SU-DHL-6 (cell line): Measurements from ENCODE around the gene PINK1.

Source experiments
- H2AFZ ChIP-seq: fragments of 200-600 bp; sonication (generic); 2 replicates; pipeline ENCODE4 v1.6.1; 2014; ENCODE audit warnings: low read depth, mild to moderate bottlenecking, moderate library complexity, mixed read lengths, antibody characterized with exemption, low read length; ENCODE audit not compliant: severe bottlenecking
- H3F3A ChIP-seq: fragments of 200-600 bp; shearing (Covaris generic); 2 replicates; pipeline ENCODE4 v1.6.0; 2016; ENCODE audit warnings: antibody characterized with exemption, mild to moderate bottlenecking; ENCODE audit not compliant: insufficient read depth
- H3K27ac ChIP-seq: fragments of 200-600 bp; sonication (generic); 2 replicates; pipeline ENCODE4 v1.5.1; 2016; ENCODE audit warnings: low read depth, mild to moderate bottlenecking, low read length, moderate library complexity, mixed read lengths
- H3K27me3 ChIP-seq: fragments of 200-600 bp; sonication (generic), shearing (Covaris generic); 2 replicates; pipeline ENCODE4 v1.6.0; 2014; ENCODE audit warnings: mild to moderate bottlenecking, low read length
- H3K36me3 ChIP-seq: fragments of 200-600 bp; sonication (generic); 2 replicates; pipeline ENCODE4 v1.6.1; 2014; ENCODE audit warnings: mild to moderate bottlenecking, low read length, mixed read lengths
- H3K4me2 ChIP-seq: fragments of 300-600, 200-600 bp; shearing (Covaris generic), sonication (generic); 2 replicates; pipeline ENCODE4 v1.6.0; 2014; ENCODE audit warnings: low read length, low read depth, mild to moderate bottlenecking; ENCODE audit not compliant: poor library complexity, severe bottlenecking
- H3K4me3 ChIP-seq: fragments of 200-600 bp; sonication (generic); 2 replicates; pipeline ENCODE4 v1.5.1; 2014; ENCODE audit warnings: antibody characterized with exemption, low read length, mild to moderate bottlenecking, mixed read lengths; ENCODE audit not compliant: insufficient read depth, poor library complexity, severe bottlenecking
- H3K79me2 ChIP-seq: fragments of 200-600 bp; sonication (generic); 2 replicates; pipeline ENCODE4 v1.6.1; 2014; ENCODE audit warnings: mild to moderate bottlenecking, low read length, moderate library complexity; ENCODE audit not compliant: insufficient read depth
- H3K9ac ChIP-seq: fragments of 200-600 bp; sonication (generic); 2 replicates; pipeline ENCODE4 v1.7.0; 2014; ENCODE audit warnings: mild to moderate bottlenecking, low read length
- H3K9me2 ChIP-seq: fragments of 200-600 bp; sonication (generic); replicated peaks from 2 replicates; pipeline ENCODE4 v1.6.1; 2014; ENCODE audit warnings: low read length; ENCODE audit not compliant: insufficient read depth
- H3K9me3 ChIP-seq: fragments of 200-600 bp; sonication (generic); 2 replicates; pipeline ENCODE4 v1.6.1; 2014; ENCODE audit warnings: low read length, mixed read lengths; ENCODE audit not compliant: insufficient read depth
- H4K20me1 ChIP-seq: fragments of 200-600 bp; sonication (generic); 2 replicates; pipeline ENCODE4 v1.6.1; 2014; ENCODE audit warnings: low read depth, mild to moderate bottlenecking, antibody characterized with exemption, low read length, moderate library complexity, mixed read lengths
- EZH2phosphoT487 ChIP-seq: fragments of 200-600 bp; sonication (generic), shearing (Covaris generic); conservative IDR thresholded peaks from 2 replicates; pipeline ENCODE4 v1.6.1; 2018; ENCODE audit warnings: mild to moderate bottlenecking, antibody characterized with exemption, low read length, moderate library complexity, mixed read lengths
- TF ChIP-seq, protein P1 (sequence below): fragments of 200-600 bp; sonication (generic); IDR thresholded peaks from one replicate; pipeline ENCODE4 v1.5.1; 2017; ENCODE audit warnings: antibody characterized with exemption, mild to moderate bottlenecking, low read length, moderate library complexity; ENCODE audit not compliant: insufficient read depth, poor library complexity, severe bottlenecking

Gene PINK1

DNA sequence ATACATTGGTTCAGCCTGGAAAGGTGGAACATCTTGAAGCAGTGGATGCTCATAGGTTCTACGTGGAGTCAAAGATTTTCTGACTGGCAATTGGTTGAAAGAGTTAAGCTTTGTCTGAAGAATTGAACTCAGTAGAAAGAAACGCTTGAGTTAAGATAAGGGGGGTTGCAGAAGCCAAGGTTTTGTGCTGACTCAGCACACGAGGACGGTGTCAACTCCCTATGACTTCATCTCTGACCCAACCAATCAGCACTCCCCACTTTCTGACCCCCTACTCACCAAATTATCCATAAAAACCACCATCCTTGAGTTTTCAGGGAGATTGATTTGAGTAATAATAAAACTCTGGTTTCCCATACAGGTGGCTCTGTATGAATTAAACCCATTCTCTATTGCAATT lies 2.5 kb upstream of the PINK1 start:
- no peak overlapping the region for H3K27ac ChIP-seq
- no peaks in the 10 kb centered on the region for H3K27me3 ChIP-seq
- H4K20me1 ChIP-seq, result no peaks in the 10 kb centered on the region
- no peaks in the 10 kb centered on the region for H3F3A ChIP-seq
- TF ChIP-seq, protein P1, sequence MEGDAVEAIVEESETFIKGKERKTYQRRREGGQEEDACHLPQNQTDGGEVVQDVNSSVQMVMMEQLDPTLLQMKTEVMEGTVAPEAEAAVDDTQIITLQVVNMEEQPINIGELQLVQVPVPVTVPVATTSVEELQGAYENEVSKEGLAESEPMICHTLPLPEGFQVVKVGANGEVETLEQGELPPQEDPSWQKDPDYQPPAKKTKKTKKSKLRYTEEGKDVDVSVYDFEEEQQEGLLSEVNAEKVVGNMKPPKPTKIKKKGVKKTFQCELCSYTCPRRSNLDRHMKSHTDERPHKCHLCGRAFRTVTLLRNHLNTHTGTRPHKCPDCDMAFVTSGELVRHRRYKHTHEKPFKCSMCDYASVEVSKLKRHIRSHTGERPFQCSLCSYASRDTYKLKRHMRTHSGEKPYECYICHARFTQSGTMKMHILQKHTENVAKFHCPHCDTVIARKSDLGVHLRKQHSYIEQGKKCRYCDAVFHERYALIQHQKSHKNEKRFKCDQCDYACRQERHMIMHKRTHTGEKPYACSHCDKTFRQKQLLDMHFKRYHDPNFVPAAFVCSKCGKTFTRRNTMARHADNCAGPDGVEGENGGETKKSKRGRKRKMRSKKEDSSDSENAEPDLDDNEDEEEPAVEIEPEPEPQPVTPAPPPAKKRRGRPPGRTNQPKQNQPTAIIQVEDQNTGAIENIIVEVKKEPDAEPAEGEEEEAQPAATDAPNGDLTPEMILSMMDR, result no peak
- no peak for TF ChIP-seq EZH2phosphoT487
- H3K36me3 ChIP-seq, result no peaks in the 10 kb centered on the region
- H3K79me2 ChIP-seq, result no peaks in the 10 kb centered on the region
- no peak overlapping the region for H3K9ac ChIP-seq
- no peak overlapping the region for H3K4me2 ChIP-seq
- no peaks in the 10 kb centered on the region for H3K9me3 ChIP-seq
- H3K4me3 ChIP-seq, result no peak overlapping the region
- H2AFZ ChIP-seq, result no peak overlapping the region
- H3K9me2 ChIP-seq, result no peaks in the 10 kb centered on the region

DNA sequence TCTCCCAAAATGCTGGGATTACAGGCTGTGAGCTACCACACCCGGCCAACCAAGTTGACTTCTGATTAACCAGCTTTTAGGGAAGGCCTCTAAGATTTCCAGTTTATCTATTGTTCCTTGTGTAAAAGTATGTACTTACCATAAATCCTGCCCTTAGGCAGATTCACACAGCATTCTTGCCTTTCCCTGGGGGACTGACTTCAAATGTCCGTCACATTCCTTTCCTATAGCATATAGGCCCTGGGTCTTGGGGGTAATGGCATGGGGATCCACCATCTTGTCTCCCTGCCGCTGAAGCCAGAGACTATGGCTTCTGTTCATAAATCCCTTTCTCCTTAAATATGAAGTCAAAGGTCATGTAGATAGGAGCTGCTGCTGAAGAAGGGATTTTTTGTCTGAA lies 872 bp upstream of the PINK1 start:
- TF ChIP-seq, protein P1, result no peak
- no peak for TF ChIP-seq EZH2phosphoT487
- H3K9ac ChIP-seq, result no peak overlapping the region
- H3K9me2 ChIP-seq, result no peaks in the 10 kb centered on the region
- H3K27ac ChIP-seq, result no peak overlapping the region
- H3K79me2 ChIP-seq, result no peaks in the 10 kb centered on the region
- H3K27me3 ChIP-seq, result no peaks in the 10 kb centered on the region
- H3K4me3 ChIP-seq, result no peak overlapping the region
- no peaks in the 10 kb centered on the region for H3K36me3 ChIP-seq
- no peak overlapping the region for H2AFZ ChIP-seq
- no peaks in the 10 kb centered on the region for H4K20me1 ChIP-seq
- no peaks in the 10 kb centered on the region for H3K9me3 ChIP-seq
- H3F3A ChIP-seq, result no peaks in the 10 kb centered on the region
- H3K4me2 ChIP-seq, result no peak overlapping the region

GRCh38 chr1:20634065-20634593 lies 871 bp downstream of the PINK1 start:
- H3K27ac ChIP-seq, result no peak overlapping the region
- no peak for TF ChIP-seq EZH2phosphoT487
- TF ChIP-seq, protein P1, result no peak
- H3K79me2 ChIP-seq, result no peaks in the 10 kb centered on the region
- H3K27me3 ChIP-seq, result no peaks in the 10 kb centered on the region
- H4K20me1 ChIP-seq, result no peaks in the 10 kb centered on the region
- H3K4me3 ChIP-seq, result peak overlapping the region; percentile 85
- no peaks in the 10 kb centered on the region for H3K9me2 ChIP-seq
- H3F3A ChIP-seq, result no peaks in the 10 kb centered on the region
- no peaks in the 10 kb centered on the region for H3K36me3 ChIP-seq
- H2AFZ ChIP-seq, result peak overlapping the region; percentile 99
- peak overlapping the region; percentile 85 for H3K4me2 ChIP-seq
- no peaks in the 10 kb centered on the region for H3K9me3 ChIP-seq
- H3K9ac ChIP-seq, result peak overlapping the region; percentile 72
